ENCODE data around the gene TROAP. TPM values are rescaled to one million over a fixed set of nuclear protein-coding genes. Genes with fewer than 3 reads are reported as not detected.

TROAP gene
- total and polyA plus RNA-seq, 2 experiments from 2014 or later = 46.4 to 47.5 TPM

GRCh38 chr12:49301760-49302159 lies 21.3 kb upstream of the TROAP start (continued):
- TF ChIP-seq CTCF (conservative IDR thresholded peaks at IDR 0.05; ENCODE audit: low read depth in 2 of 2) = no peak
- TF ChIP-seq ETS1 (IDR thresholded peaks at IDR 0.05) = no peak
- no peak for TF ChIP-seq CREB1 (CRISPR knock-in tag; IDR thresholded peaks at IDR 0.05; ENCODE audit: low read depth)
- no peak for TF ChIP-seq REST (IDR thresholded peaks at IDR 0.05; ENCODE audit: unreplicated experiment)
- no peak for TF ChIP-seq STAT1 (IDR thresholded peaks at IDR 0.05; ENCODE audit: unreplicated experiment)
- TF ChIP-seq EZH2phosphoT487 (IDR thresholded peaks at IDR 0.05; ENCODE audit: unreplicated experiment) = no peak
- no peak for TF ChIP-seq ZNF331 (CRISPR knock-in tag; IDR thresholded peaks at IDR 0.05; ENCODE audit: low read depth)

- Histone ChIP-seq H2AFZ (no peak overlapping the region), H3K9me2 (ENCODE audit: insufficient read depth) (no peaks in the 10 kb centered on the region), H3K4me1 (ENCODE audit: insufficient read depth) (no peaks in the 10 kb centered on the region), H3K4me2 (no peak overlapping the region), H3K27me3 (ENCODE audit: insufficient read depth) (peaks cover 17% of the 10 kb centered on the region), H3K79me2 (replicated peaks; ENCODE audit: insufficient read depth) (no peaks in the 10 kb centered on the region), H3K36me3 (ENCODE audit: insufficient read depth) (no peaks in the 10 kb centered on the region), H3K27ac (ENCODE audit: low read depth) (no peak overlapping the region), H3F3A (replicated peaks; ENCODE audit: low read depth) (no peaks in the 10 kb centered on the region), H4K20me1 (replicated peaks; ENCODE audit: insufficient read depth) (no peaks in the 10 kb centered on the region), H3K4me3 (no peak overlapping the region)
- Mint-ChIP-seq H3K9me3 (no peaks in the 10 kb centered on the region), H3K36me3 (ENCODE audit: low read depth) (no peaks in the 10 kb centered on the region), H3K4me1 (no peaks in the 10 kb centered on the region), H3K27ac (no peak overlapping the region), H3K27me3 (ENCODE audit: insufficient read depth, low read depth, poor library complexity) (peaks cover 12% of the 10 kb centered on the region), H3K4me3 (no peak overlapping the region)
- TF ChIP-seq CREB1 (CRISPR knock-in tag; IDR thresholded peaks at IDR 0.05; ENCODE audit: low read depth) = no peak
- ATAC-seq (no peak), DNase-seq (ENCODE audit: low spot score) (no peak)
Measured at GRCh38 chr12:49304161-49304560, 18.9 kb upstream of the TROAP start.
